ENCODE measurements around the gene STXBP1.

STXBP1 gene

DNA sequence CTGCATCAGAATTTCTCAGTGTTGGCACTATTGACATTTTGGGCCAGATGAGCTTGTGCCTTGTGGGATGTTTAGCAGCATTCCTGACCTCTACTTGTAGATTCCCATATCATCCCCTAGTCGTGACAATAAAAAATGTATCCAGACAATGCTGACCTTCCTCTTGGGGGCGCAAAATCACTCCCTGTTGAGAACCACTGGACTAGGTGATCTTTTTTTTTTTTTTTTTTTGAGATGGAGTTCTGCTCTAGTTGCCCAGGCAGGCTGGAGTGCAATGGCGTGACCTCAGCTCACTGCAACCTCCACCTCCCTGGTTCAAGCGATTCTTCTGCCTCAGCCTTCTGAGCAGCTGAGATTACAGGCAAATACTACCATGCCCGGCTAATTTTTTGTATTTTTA, 22.6 kb downstream of the STXBP1 start:
- TF ChIP-seq CTCF (conservative IDR thresholded peaks at IDR 0.05; ENCODE audit: low read depth, low read length), result no peak
- no peak overlapping the region for H3K4me3 ChIP-seq (ENCODE audit: low read depth, low read length)
- DNase-seq (ENCODE audit: low read depth), result no peak

- no peak overlapping the region for H3K4me3 ChIP-seq (ENCODE audit: low read depth, low read length)
- DNase-seq (ENCODE audit: low read depth), result peak; percentile 34
- no peak for TF ChIP-seq CTCF (conservative IDR thresholded peaks at IDR 0.05; ENCODE audit: low read depth, low read length)
Measured at GRCh38 chr9:127635201-127635735, 23.2 kb downstream of the STXBP1 start.

GRCh38 chr9:127637322-127637847, 25.3 kb downstream of the STXBP1 start:
- TF ChIP-seq CTCF (conservative IDR thresholded peaks at IDR 0.05; ENCODE audit: low read depth, low read length), result no peak
- peak overlapping the region; percentile 15 for H3K4me3 ChIP-seq (ENCODE audit: low read depth, low read length)
- peak; percentile 88 for DNase-seq (ENCODE audit: low read depth)

GRCh38 chr9:127640908-127641545, 28.9 kb downstream of the STXBP1 start:
- no peak for TF ChIP-seq CTCF (conservative IDR thresholded peaks at IDR 0.05; ENCODE audit: low read depth, low read length)
- DNase-seq (ENCODE audit: low read depth), result no peak

GRCh38 chr9:127642082-127642740, 30.1 kb downstream of the STXBP1 start:
- DNase-seq (ENCODE audit: low read depth), result no peak
- TF ChIP-seq CTCF (conservative IDR thresholded peaks at IDR 0.05; ENCODE audit: low read depth, low read length), result no peak
- H3K4me3 ChIP-seq (ENCODE audit: low read depth, low read length), result no peak overlapping the region

More at GRCh38 chr9:127640908-127641545, 28.9 kb downstream of the STXBP1 start:
- no peak overlapping the region for H3K4me3 ChIP-seq (ENCODE audit: low read depth, low read length)

DNA sequence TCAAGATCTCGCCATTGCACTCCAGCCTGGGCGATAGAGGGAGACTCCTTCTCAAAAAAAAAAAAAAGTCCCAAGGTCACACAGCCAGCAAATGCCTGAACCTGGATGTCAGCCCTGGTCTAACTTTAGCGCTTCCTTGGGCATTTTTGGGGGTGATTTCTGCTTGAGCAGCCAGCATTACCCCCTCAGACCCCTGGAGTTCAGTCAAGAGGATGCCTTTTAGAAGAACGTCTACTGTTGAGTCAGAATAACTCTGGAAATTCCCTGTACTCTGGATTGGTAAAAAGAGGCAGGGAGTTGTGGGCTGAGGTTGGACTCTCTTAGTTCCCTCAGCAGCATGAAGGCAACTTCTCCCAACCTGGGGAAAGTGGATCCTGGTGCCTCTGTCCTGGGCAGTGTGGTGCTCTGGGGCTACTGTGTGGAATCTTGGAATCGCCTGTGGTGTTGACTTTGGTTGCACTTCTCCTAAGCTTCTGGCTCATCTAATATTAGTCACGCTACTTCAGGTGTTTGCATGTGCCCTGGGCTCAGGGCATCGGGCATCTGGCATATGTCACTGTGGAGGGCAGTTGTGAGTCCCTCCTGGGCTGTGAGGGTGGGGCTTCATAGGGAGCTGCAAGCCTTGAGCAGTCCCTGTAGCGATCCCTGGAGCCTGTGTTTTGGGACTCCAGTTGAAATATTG, 32.2 kb downstream of the STXBP1 start:
- DNase-seq (ENCODE audit: low read depth), result no peak
- no peak overlapping the region for H3K4me3 ChIP-seq (ENCODE audit: low read depth, low read length)
- TF ChIP-seq CTCF (conservative IDR thresholded peaks at IDR 0.05; ENCODE audit: low read depth, low read length), result no peak
